ENCODE data around the gene AQR.
"Not testable (repeated sequence)": the region's sequence is repeated elsewhere in the genome, so short reads cannot be mapped to it uniquely, and the experiment has no call there.

Gene AQR

DNA sequence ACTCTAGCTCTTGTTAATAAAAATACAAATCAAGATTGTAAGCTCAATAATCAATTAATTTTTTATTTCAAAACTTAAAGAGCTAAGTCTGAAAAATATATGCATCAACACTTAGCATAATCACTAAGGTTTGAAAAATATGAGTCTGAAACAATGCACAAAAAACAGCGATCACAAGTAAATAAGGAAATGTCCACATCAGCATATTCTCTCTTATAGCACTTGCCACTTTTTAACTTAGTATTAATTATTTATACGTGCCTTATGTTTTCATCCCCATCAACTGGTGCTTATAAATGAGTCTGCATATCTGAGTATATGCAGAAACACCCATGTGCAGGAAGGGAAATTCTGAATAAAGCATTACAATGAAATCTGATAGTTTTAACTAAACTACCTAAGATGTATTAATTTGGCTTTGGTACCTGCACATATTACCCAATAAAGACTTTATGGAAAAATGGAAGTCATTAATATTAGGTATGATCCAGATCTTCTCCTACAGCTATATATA, 28.3 kb downstream of the AQR start:
- no peak overlapping the region for H3K27ac ChIP-seq (ENCODE audit: low read depth, low read length)
- no peak overlapping the region for H3K9ac ChIP-seq (ENCODE audit: low read length in 5 of 5)
- H3K9me3 ChIP-seq (ENCODE audit: control insufficient read depth in 5 of 5, low read length in 5 of 5), result no peaks in the 10 kb centered on the region
- peaks cover 39 to 74% (median 53%) of the 10 kb centered on the region in 5 donors for H3K36me3 ChIP-seq (ENCODE audit: control insufficient read depth in 5 of 5, insufficient read depth in 5 of 5, low read length in 5 of 5)
- H3K27me3 ChIP-seq (ENCODE audit: control insufficient read depth in 5 of 5, insufficient read depth in 4 of 5, low read length in 5 of 5), result no peaks in the 10 kb centered on the region
- H3K4me1 ChIP-seq (ENCODE audit: control insufficient read depth in 5 of 5, insufficient read depth in 5 of 5, low read length in 5 of 5), result no peaks in the 10 kb centered on the region
- no peak overlapping the region for H3K4me3 ChIP-seq (ENCODE audit: low read depth in 1 of 5, low read length in 5 of 5)

DNA sequence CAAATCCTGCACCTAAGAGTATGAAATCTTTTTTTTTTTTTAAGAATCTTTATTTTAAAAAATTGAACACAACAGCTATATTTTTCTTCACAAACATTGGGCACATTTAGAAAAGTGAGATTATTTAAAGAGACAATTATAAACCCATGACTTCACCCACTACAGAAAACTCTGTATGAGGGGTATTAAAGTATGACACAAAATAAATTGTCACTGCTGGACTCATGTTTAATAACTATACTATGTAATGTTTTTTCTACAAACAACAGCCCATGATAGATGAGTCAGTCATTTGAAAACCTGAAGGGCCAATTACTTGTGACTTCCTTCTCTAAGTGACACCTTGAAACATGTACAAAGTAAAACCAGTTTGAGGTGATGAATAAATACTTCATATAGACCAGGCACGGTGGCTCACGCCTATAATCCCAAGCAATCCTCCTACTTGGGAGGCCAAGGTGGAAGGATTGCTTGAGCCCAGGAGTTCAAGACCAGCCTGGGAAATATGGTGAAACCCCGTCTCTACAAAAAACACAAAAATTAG, 36.0 kb downstream of the AQR start:
- H3K4me1 ChIP-seq (ENCODE audit: control insufficient read depth in 5 of 5, insufficient read depth in 5 of 5, low read length in 5 of 5), result no peaks in the 10 kb centered on the region
- no peak overlapping the region for H3K4me3 ChIP-seq (ENCODE audit: low read depth in 1 of 5, low read length in 5 of 5)
- H3K9me3 ChIP-seq (ENCODE audit: control insufficient read depth in 5 of 5, low read length in 5 of 5), result no peaks in the 10 kb centered on the region
- H3K9ac ChIP-seq (ENCODE audit: low read length in 5 of 5), result no peak overlapping the region
- peaks cover 43 to 74% (median 66%) of the 10 kb centered on the region in 5 donors for H3K36me3 ChIP-seq (ENCODE audit: control insufficient read depth in 5 of 5, insufficient read depth in 5 of 5, low read length in 5 of 5)
- no peaks in the 10 kb centered on the region for H3K27me3 ChIP-seq (ENCODE audit: control insufficient read depth in 5 of 5, insufficient read depth in 4 of 5, low read length in 5 of 5)
- no peak overlapping the region for H3K27ac ChIP-seq (ENCODE audit: low read depth, low read length)

DNA sequence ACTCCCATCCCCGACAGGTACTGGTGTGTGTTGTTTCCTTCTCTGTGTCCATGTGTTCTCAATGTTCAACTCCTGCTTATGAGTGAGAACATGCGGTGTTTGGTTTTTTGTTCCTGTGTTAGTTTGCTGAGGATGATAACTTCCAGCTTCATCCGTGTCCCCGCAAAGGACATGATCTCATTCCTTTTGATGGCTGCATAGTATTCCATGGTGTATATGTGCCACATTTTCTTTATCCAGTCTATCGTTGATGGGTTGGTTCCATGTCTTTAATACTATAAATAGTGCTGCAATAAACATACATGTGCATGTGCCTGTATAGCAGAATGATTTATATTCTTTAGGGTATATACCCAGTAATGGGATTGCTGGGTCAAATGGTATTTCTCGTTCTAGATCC, 41.2 kb downstream of the AQR start:
- H3K27ac ChIP-seq (ENCODE audit: low read depth, low read length); H3K4me1 ChIP-seq (ENCODE audit: control insufficient read depth in 5 of 5, insufficient read depth in 5 of 5, low read length in 5 of 5); H3K4me3 ChIP-seq (ENCODE audit: low read depth in 1 of 5, low read length in 5 of 5); H3K27me3 ChIP-seq (ENCODE audit: control insufficient read depth in 5 of 5, insufficient read depth in 4 of 5, low read length in 5 of 5); H3K9ac ChIP-seq (ENCODE audit: low read length in 5 of 5); H3K9me3 ChIP-seq (ENCODE audit: control insufficient read depth in 5 of 5, low read length in 5 of 5): not testable (repeated sequence)
- H3K36me3 ChIP-seq (ENCODE audit: control insufficient read depth in 5 of 5, insufficient read depth in 5 of 5, low read length in 5 of 5), result peaks cover 44 to 68% (median 49%) of the 10 kb centered on the region in 5 donors

DNA sequence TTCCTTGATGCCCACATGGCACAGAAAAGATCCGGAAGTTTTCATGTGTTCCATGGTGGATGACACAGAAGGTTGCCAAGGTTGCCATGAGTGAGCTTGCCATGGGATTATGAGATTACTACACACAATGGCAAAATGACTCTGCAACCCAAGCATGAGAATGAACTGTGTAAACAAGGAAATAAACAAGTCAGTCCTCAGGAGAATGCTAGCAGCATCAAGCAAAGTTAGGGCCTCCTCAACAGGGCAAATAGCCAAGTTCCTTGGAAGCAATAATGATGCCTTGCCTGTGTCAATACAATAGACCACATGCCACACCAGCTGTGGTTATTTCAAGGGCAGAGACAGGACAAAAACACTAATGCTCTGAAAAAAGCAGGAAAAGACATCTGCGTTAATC, 41.8 kb downstream of the AQR start:
- H3K27ac ChIP-seq (ENCODE audit: low read depth, low read length), result no peak overlapping the region
- no peaks in the 10 kb centered on the region for H3K9me3 ChIP-seq (ENCODE audit: control insufficient read depth in 5 of 5, low read length in 5 of 5)
- no peak overlapping the region for H3K9ac ChIP-seq (ENCODE audit: low read length in 5 of 5)
- H3K4me1 ChIP-seq (ENCODE audit: control insufficient read depth in 5 of 5, insufficient read depth in 5 of 5, low read length in 5 of 5), result peaks cover 0 to 6% (median 0%) of the 10 kb centered on the region in 5 donors
- H3K36me3 ChIP-seq (ENCODE audit: control insufficient read depth in 5 of 5, insufficient read depth in 5 of 5, low read length in 5 of 5), result peaks cover 39 to 63% (median 48%) of the 10 kb centered on the region in 5 donors
- H3K27me3 ChIP-seq (ENCODE audit: control insufficient read depth in 5 of 5, insufficient read depth in 4 of 5, low read length in 5 of 5), result no peaks in the 10 kb centered on the region
- no peak overlapping the region for H3K4me3 ChIP-seq (ENCODE audit: low read depth in 1 of 5, low read length in 5 of 5)

DNA sequence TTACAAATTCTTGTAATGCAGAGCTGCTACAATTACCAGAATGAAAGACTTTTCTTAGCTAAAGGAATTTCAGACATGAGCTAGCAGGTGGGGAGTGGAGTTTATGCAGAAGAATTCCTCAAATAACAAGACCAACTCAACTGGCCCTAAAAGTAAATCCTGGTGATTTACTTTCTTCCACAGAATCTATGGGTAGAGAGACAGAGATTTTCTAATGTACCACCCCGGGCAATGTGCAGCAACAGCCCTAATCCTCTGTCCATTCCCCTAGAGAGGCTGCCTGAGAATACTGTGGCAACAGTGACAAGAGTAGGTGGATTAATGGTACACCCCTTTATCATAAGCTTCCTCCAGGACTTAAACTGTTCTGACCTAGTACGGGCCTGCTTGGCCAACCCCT, 55.2 kb downstream of the AQR start:
- H3K9ac ChIP-seq (ENCODE audit: low read length in 5 of 5), result no peak overlapping the region
- H3K27ac ChIP-seq (ENCODE audit: low read depth, low read length), result no peak overlapping the region
- no peaks in the 10 kb centered on the region for H3K4me1 ChIP-seq (ENCODE audit: control insufficient read depth in 5 of 5, insufficient read depth in 5 of 5, low read length in 5 of 5)
- H3K4me3 ChIP-seq (ENCODE audit: low read depth in 1 of 5, low read length in 5 of 5), result no peak overlapping the region
- H3K9me3 ChIP-seq (ENCODE audit: control insufficient read depth in 5 of 5, low read length in 5 of 5), result no peaks in the 10 kb centered on the region
- peaks cover 54 to 88% (median 68%) of the 10 kb centered on the region in 5 donors for H3K36me3 ChIP-seq (ENCODE audit: control insufficient read depth in 5 of 5, insufficient read depth in 5 of 5, low read length in 5 of 5)
- H3K27me3 ChIP-seq (ENCODE audit: control insufficient read depth in 5 of 5, insufficient read depth in 4 of 5, low read length in 5 of 5), result no peaks in the 10 kb centered on the region

DNA sequence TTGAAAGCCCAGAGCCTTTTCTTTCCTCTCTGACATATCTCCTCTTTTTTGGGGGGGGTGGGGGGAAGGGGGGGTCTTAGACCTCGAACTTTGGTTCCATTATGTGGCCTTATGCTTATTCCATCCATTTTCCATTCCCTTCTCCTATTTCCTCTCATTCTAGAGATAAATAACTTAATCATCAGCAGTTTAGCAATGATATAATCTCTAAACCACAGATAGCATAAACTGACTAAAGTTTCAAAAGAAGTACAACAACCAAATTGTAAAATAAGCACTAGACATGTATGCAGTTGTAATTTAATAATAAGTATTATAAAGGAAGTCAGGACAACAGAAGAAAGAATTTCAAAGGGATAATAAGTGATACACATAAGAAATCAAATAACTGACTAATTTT, 64.5 kb downstream of the AQR start:
- Histone ChIP-seq H3K9me3 (ENCODE audit: control insufficient read depth in 5 of 5, low read length in 5 of 5) (no peaks in the 10 kb centered on the region), H3K36me3 (ENCODE audit: control insufficient read depth in 5 of 5, insufficient read depth in 5 of 5, low read length in 5 of 5) (peaks cover 37 to 74% (median 59%) of the 10 kb centered on the region in 5 donors), H3K4me3 (ENCODE audit: low read depth in 1 of 5, low read length in 5 of 5) (no peak overlapping the region), H3K9ac (ENCODE audit: low read length in 5 of 5) (no peak overlapping the region), H3K27ac (ENCODE audit: low read depth, low read length) (no peak overlapping the region), H3K4me1 (ENCODE audit: control insufficient read depth in 5 of 5, insufficient read depth in 5 of 5, low read length in 5 of 5) (no peaks in the 10 kb centered on the region), H3K27me3 (ENCODE audit: control insufficient read depth in 5 of 5, insufficient read depth in 4 of 5, low read length in 5 of 5) (no peaks in the 10 kb centered on the region)

DNA sequence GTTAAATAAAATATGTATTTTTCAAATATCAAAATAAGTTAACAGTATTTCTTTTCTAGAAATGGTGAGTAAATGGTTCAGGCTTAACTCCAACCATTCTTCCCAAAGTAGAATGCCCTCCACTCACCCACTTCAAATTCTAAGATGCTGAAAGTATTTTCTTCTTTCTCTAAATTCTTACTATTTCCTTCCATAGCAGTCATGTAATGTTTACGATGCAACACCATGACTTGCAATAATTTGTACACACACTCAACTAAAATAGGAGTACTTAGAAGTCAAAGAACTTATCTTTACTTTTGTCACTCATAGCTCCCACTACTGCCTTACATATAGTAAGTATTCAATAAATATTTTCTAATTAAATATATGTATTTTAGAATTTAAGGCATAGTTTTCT, 65.0 kb downstream of the AQR start:
- H3K4me3 ChIP-seq (ENCODE audit: low read depth in 1 of 5, low read length in 5 of 5), result no peak overlapping the region
- H3K4me1 ChIP-seq (ENCODE audit: control insufficient read depth in 5 of 5, insufficient read depth in 5 of 5, low read length in 5 of 5), result no peaks in the 10 kb centered on the region
- peaks cover 39 to 73% (median 59%) of the 10 kb centered on the region in 5 donors for H3K36me3 ChIP-seq (ENCODE audit: control insufficient read depth in 5 of 5, insufficient read depth in 5 of 5, low read length in 5 of 5)
- H3K9me3 ChIP-seq (ENCODE audit: control insufficient read depth in 5 of 5, low read length in 5 of 5), result no peaks in the 10 kb centered on the region
- no peak overlapping the region for H3K9ac ChIP-seq (ENCODE audit: low read length in 5 of 5)
- no peaks in the 10 kb centered on the region for H3K27me3 ChIP-seq (ENCODE audit: control insufficient read depth in 5 of 5, insufficient read depth in 4 of 5, low read length in 5 of 5)
- H3K27ac ChIP-seq (ENCODE audit: low read depth, low read length), result no peak overlapping the region

DNA sequence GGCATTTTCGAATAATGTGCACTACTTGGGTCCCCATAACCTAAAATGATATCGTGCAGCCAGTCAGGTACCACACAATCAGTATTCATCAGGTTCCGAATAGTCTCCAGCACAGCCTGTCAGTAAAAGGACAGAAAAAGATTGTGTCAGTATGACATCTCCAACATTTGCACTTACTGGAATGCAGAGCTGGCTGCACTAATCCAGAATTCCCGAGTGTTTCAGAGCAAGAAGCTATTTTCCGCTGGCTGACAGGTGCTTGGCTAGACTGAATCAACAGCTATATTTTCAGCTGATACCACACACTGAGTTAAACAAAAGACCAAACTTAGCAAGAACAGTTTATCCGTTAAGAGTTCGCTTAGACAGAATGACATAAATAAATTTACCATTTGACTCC, 68.8 kb downstream of the AQR start:
- no peaks in the 10 kb centered on the region for H3K4me1 ChIP-seq (ENCODE audit: control insufficient read depth in 5 of 5, insufficient read depth in 5 of 5, low read length in 5 of 5)
- no peak overlapping the region for H3K4me3 ChIP-seq (ENCODE audit: low read depth in 1 of 5, low read length in 5 of 5)
- no peaks in the 10 kb centered on the region for H3K27me3 ChIP-seq (ENCODE audit: control insufficient read depth in 5 of 5, insufficient read depth in 4 of 5, low read length in 5 of 5)
- H3K27ac ChIP-seq (ENCODE audit: low read depth, low read length), result no peak overlapping the region
- peaks cover 35 to 65% (median 50%) of the 10 kb centered on the region in 5 donors for H3K36me3 ChIP-seq (ENCODE audit: control insufficient read depth in 5 of 5, insufficient read depth in 5 of 5, low read length in 5 of 5)
- H3K9ac ChIP-seq (ENCODE audit: low read length in 5 of 5), result no peak overlapping the region
- no peaks in the 10 kb centered on the region for H3K9me3 ChIP-seq (ENCODE audit: control insufficient read depth in 5 of 5, low read length in 5 of 5)

DNA sequence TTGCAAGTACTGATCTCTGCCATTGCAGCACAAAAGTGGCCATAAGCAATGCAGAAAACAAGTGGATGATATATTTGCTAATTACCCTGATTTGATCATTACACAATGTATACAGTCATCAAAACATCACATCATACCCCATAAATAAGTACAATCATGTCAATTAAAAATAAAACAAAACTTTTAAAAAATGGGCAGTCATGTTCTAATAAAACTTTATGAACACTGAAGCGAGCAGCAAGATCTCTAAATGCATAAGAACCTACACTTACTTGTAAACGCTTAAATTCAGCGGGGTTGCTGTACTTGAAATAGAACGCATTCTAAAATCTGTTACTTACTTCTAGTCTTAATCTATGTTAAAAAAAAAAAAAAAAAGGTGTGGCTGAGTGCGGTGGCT, 73.4 kb downstream of the AQR start:
- Histone ChIP-seq H3K4me3 (ENCODE audit: low read depth in 1 of 5, low read length in 5 of 5) (no peak overlapping the region), H3K9me3 (ENCODE audit: control insufficient read depth in 5 of 5, low read length in 5 of 5) (peaks cover 0 to 12% (median 3%) of the 10 kb centered on the region in 5 donors), H3K4me1 (ENCODE audit: control insufficient read depth in 5 of 5, insufficient read depth in 5 of 5, low read length in 5 of 5) (no peaks in the 10 kb centered on the region), H3K27me3 (ENCODE audit: control insufficient read depth in 5 of 5, insufficient read depth in 4 of 5, low read length in 5 of 5) (no peaks in the 10 kb centered on the region), H3K27ac (ENCODE audit: low read depth, low read length) (no peak overlapping the region), H3K36me3 (ENCODE audit: control insufficient read depth in 5 of 5, insufficient read depth in 5 of 5, low read length in 5 of 5) (peaks cover 43 to 66% (median 58%) of the 10 kb centered on the region in 5 donors), H3K9ac (ENCODE audit: low read length in 5 of 5) (no peak overlapping the region)

DNA sequence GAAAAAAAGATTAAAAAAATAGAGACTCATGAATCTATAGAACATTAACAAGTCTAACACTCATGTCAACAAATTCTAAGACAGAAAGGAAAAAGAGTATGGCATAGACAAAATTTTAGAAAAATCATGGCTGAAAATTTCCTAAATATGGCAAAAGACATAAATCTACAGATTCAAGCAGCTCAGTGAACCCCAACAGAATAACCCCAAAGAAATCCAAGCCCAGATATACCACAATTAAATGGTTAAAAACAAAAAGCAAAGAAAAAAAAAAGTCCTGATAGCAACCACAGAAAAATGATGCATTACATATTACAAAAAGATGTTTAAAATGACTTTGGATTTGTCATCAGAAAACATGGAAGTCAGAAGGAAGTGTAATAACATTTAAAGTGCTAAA, 75.6 kb downstream of the AQR start:
- Histone ChIP-seq H3K27me3 (ENCODE audit: control insufficient read depth in 5 of 5, insufficient read depth in 4 of 5, low read length in 5 of 5) (no peaks in the 10 kb centered on the region), H3K9me3 (ENCODE audit: control insufficient read depth in 5 of 5, low read length in 5 of 5) (peaks cover 0 to 12% (median 3%) of the 10 kb centered on the region in 5 donors), H3K36me3 (ENCODE audit: control insufficient read depth in 5 of 5, insufficient read depth in 5 of 5, low read length in 5 of 5) (peaks cover 36 to 67% (median 54%) of the 10 kb centered on the region in 5 donors), H3K4me3 (ENCODE audit: low read depth in 1 of 5, low read length in 5 of 5) (no peak overlapping the region), H3K9ac (ENCODE audit: low read length in 5 of 5) (no peak overlapping the region), H3K4me1 (ENCODE audit: control insufficient read depth in 5 of 5, insufficient read depth in 5 of 5, low read length in 5 of 5) (no peaks in the 10 kb centered on the region), H3K27ac (ENCODE audit: low read depth, low read length) (no peak overlapping the region)

Measured in subcutaneous abdominal adipose tissue (tissue), 5 donors.